Stomach (tissue), 9 donors: ENCODE data around the gene ACKR3. TPM values are rescaled to one million over a fixed set of nuclear protein-coding genes. Genes with fewer than 3 reads are reported as not detected.

Source experiments
- DNase-seq, 2 donors: peaks; one replicate each; pipeline versions ENCODE4 v3.0.0 to v3.0.0-alpha.2; 2013 to 2019
- H3K27ac ChIP-seq, 5 donors: fragments of 200-600 bp in 4 of 5; sonication (generic) in 4 of 5; one replicate each; pipeline ENCODE4 v1.5.1; 2013 to 2019; ENCODE audit warnings: mild to moderate bottlenecking in 1 of 5, moderate library complexity in 1 of 5
- H3K27me3 ChIP-seq, 3 donors: fragments of 200-600 bp; sonication (generic); one replicate each; pipeline ENCODE4 v1.5.1; 2017 to 2019; ENCODE audit warnings: mixed run types in 1 of 3
- H3K36me3 ChIP-seq, 4 donors: fragments of 200-600 bp; sonication (generic); 1 replicate in 3 of 4; 2 replicates in 1 of 4; pipeline ENCODE4 v1.5.1; 2016 to 2019
- H3K4me1 ChIP-seq, 4 donors: fragments of 200-600 bp; sonication (generic); one replicate each; pipeline ENCODE4 v1.5.1; 2016 to 2019
- H3K4me3 ChIP-seq, 4 donors: fragments of 200-600 bp; sonication (generic) in 3 of 4; one replicate each; pipeline ENCODE4 v1.5.1; 2016 to 2019; ENCODE audit warnings: mild to moderate bottlenecking in 1 of 4
- H3K9me3 ChIP-seq, 4 donors: fragments of 200-600 bp; sonication (generic); one replicate each; pipeline ENCODE4 v1.5.1; 2016 to 2019
- CTCF ChIP-seq, 7 experiments: fragments of 450-650 bp in 4 of 7; fragments of 200-600 bp in 3 of 7; sonication (generic) in 3 of 7; IDR thresholded peaks; one replicate each; pipeline ENCODE4 v1.5.1; 2016 to 2019; ENCODE audit warnings: antibody characterized with exemption in 7 of 7, control low read depth in 2 of 7, mild to moderate bottlenecking in 1 of 7
- EP300 ChIP-seq: sonication (generic); formaldehyde crosslinking; IDR thresholded peaks from one replicate; pipeline ENCODE4 v1.6.1; 2017; ENCODE audit warnings: antibody characterized with exemption
- POLR2A ChIP-seq, 4 donors: fragments of 450-650 bp; IDR thresholded peaks; one replicate each; pipeline ENCODE4 v1.6.1; 2016; ENCODE audit warnings: antibody characterized with exemption in 4 of 4, control low read depth in 2 of 4, mild to moderate bottlenecking in 1 of 4, moderate library complexity in 1 of 4
- POLR2AphosphoS5 ChIP-seq, 3 donors: sonication (generic); formaldehyde crosslinking; IDR thresholded peaks; one replicate each; pipeline ENCODE4 v1.6.1; 2016; ENCODE audit warnings: antibody characterized with exemption in 3 of 3
- WGBS, 5 donors: extraction: QIAGEN DNeasy Blood & Tissue Kit in 3 of 5; methylation state at CpG; one replicate each; pipeline versions ENCODE4 v1.1.5 to v1.1.7; 2013 to 2018; 5-methylcytosine and 5-hydroxymethylcytosine counted together
- intact Hi-C: fragments of 100-400 bp; cut with DNase I; formaldehyde crosslinking; loops from one replicate; pipeline ENCODE4 v1.15.1; 2023; ENCODE audit warnings: low total_unique reads
- polyA plus RNA-seq, 3 donors: library from polyadenylated mRNA; stranded (reverse); fragments of 200-250 nt; gene quantifications; one replicate each; pipeline ENCODE4 v1.2.3, GENCODE V29; 2013
- total RNA-seq, 5 donors: library from RNA; depleted of rRNA; stranded (reverse); fragments of >200 nt; gene quantifications; one replicate each; pipeline versions ENCODE4 v1.1.0 to v1.2.3, GENCODE V29; 2014 to 2016
- donor health status: healthy with polysubstance abuse.
- donor health status: Bipolar disorder and iron deficiency.
- donor health status: healthy.

ACKR3 gene
- total and polyA plus RNA-seq, 8 donors, result 5.0 to 35.0 (median 10.4) TPM

- TF ChIP-seq POLR2A (IDR thresholded peaks at IDR 0.05) (no peak), POLR2AphosphoS5 (IDR thresholded peaks at IDR 0.05) (no peak), CTCF (IDR thresholded peaks at IDR 0.05) (no peak), EP300 (no peak)
- intact Hi-C loops, result no loop called here
- H3K4me3 ChIP-seq, result no peak overlapping the region
These were observed 47.0 kb downstream of the ACKR3 start for GRCh38 chr2:236616624-236617023.

DNA sequence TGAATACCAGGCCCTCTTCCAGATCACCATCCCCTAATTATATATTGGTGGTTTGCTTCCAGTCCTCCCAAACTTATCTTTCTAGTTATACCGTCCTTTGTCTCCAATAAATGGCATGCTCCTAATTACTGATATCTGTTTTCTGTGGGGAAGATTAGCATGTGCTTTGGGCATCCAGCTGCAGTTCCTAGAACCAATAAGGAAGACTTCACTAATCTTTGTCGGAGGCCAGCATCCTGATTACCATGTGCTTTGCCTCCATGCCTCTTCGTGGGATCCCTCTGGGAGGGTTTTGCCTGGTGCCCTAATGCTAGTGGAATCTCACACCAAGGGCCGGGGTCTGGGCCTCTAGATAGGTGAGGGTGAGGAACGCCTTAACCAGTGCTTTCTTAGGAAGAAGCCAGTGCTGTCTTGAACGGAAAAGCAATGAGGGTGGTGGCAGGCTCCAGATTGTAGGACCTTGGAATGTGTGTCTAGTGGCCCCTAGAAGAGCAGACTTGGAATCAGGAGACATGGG lies 47.7 kb downstream of the ACKR3 start:
- Histone ChIP-seq H3K4me3 (no peak overlapping the region), H3K36me3 (no peaks in the 10 kb centered on the region), H3K27me3 (peaks cover 0 to 3% (median 0%) of the 10 kb centered on the region in 3 donors), H3K4me1 (no peaks in the 10 kb centered on the region), H3K27ac (no peak overlapping the region), H3K9me3 (no peaks in the 10 kb centered on the region)
- 84 to 90% (median 89%) methylated on average over 6 of the region's 6 CpGs for WGBS, 5 donors
- TF ChIP-seq CTCF (IDR thresholded peaks at IDR 0.05), result no peak
- intact Hi-C loops, result no loop called here
- DNase-seq, result no peak

More at GRCh38 chr2:236616624-236617023, 47.0 kb downstream of the ACKR3 start:
- H3K4me1 ChIP-seq, result no peaks in the 10 kb centered on the region
- H3K9me3 ChIP-seq, result no peaks in the 10 kb centered on the region
- no peak overlapping the region for H3K27ac ChIP-seq
- DNase-seq, result no peak
- H3K27me3 ChIP-seq, result peaks cover 0 to 3% (median 0%) of the 10 kb centered on the region in 3 donors
- no peaks in the 10 kb centered on the region for H3K36me3 ChIP-seq
- 90 to 97% (median 94%) methylated on average over 7 of the region's 7 CpGs for WGBS, 5 donors

DNA sequence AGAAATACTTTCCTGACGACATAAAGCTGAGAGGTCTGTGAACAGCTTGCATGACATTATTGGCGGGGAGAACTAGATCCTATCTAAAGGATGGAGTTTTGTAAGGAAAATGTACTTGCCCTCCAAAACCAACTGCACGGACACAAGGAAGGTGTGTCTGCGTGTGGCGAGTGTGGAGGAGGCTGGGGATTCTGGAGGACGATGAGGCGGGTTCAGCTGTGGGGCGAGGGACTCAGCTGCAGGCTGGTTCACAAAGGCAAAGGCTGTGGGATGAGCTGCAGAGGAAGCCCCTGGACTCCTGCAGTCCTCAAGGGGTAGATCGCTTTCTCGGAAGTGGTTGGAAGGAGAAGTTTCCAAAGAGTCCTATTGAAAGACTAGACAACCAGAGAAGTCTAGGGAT lies 48.2 kb downstream of the ACKR3 start:
- no peak overlapping the region for H3K4me3 ChIP-seq
- no peaks in the 10 kb centered on the region for H3K4me1 ChIP-seq
- 93 to 96% (median 95%) methylated on average over 9 to 10 of the region's 10 CpGs for WGBS, 5 donors
- intact Hi-C loops, result no loop called here
- H3K9me3 ChIP-seq, result no peaks in the 10 kb centered on the region
- DNase-seq, result no peak
- peaks cover 0 to 3% (median 0%) of the 10 kb centered on the region in 3 donors for H3K27me3 ChIP-seq
- TF ChIP-seq POLR2AphosphoS5 (IDR thresholded peaks at IDR 0.05) (no peak), EP300 (no peak), CTCF (IDR thresholded peaks at IDR 0.05) (no peak), POLR2A (IDR thresholded peaks at IDR 0.05) (no peak)
- H3K36me3 ChIP-seq, result no peaks in the 10 kb centered on the region
- no peak overlapping the region for H3K27ac ChIP-seq

DNA sequence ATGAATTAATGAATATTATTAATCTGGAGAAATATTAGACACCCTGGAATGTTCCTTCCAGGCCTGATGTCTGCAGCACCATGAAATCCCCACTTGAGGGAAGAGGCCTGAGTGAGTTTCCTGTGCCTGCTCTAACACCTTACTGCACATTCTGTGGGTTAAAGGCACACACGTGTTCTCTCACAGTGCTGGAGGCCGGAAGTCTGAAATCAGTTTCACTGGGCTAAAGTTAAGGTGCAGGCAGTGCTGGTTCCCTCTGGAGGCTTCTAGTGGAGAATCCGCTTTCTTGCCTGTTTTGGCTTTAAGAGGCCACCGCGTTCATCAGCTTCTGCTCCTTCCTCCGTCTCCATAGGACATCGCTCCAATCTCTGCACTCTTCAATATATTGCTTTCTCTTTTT lies 48.7 kb downstream of the ACKR3 start:
- H3K36me3 ChIP-seq, result no peaks in the 10 kb centered on the region
- H3K27me3 ChIP-seq, result peaks cover 0 to 3% (median 0%) of the 10 kb centered on the region in 3 donors
- H3K27ac ChIP-seq, result no peak overlapping the region
- H3K9me3 ChIP-seq, result no peaks in the 10 kb centered on the region
- H3K4me1 ChIP-seq, result no peaks in the 10 kb centered on the region
- H3K4me3 ChIP-seq, result no peak overlapping the region
- intact Hi-C loops, result no loop called here
- DNase-seq, result peak in 1 of 2 donors; percentile 46
- TF ChIP-seq EP300 (no peak), POLR2A (IDR thresholded peaks at IDR 0.05) (no peak), POLR2AphosphoS5 (IDR thresholded peaks at IDR 0.05) (no peak), CTCF (IDR thresholded peaks at IDR 0.05) (no peak)
- WGBS, 5 donors, result 70 to 85% (median 81%) methylated on average over 6 to 7 of the region's 7 CpGs
